PC-3 (cell line): ENCODE measurements around the gene GALK2. TPM values are rescaled to one million over a fixed set of nuclear protein-coding genes. Genes with fewer than 3 reads are reported as not detected.

ENCODE experiments used
- ATAC-seq: fragments of 200-7000 bp; cut with Tn5 transposase; 2 replicates; pipeline ENCODE4 v1.9.1; 2020; ENCODE audit warnings: mild to moderate bottlenecking, moderate library complexity
- BruUV-seq: library from RNA; stranded (reverse); fragments of 400-500 nt; replicated peaks from 2 replicates; lab custom pipeline; 2021; lab: Mats Ljungman, UMichigan
- CTCF ChIA-PET: fragments of 300-600 bp; sonication (Branson Sonifier 250); formaldehyde crosslinking; loops from one replicate; lab custom pipeline; 2022; ENCODE audit warnings: antibody characterized with exemption; lab: Charles Lee
- POLR2A ChIA-PET: fragments of 300-600 bp; sonication (Branson Sonifier 250); formaldehyde crosslinking; loops from one replicate; lab custom pipeline; 2022; ENCODE audit warnings: antibody characterized with exemption; ENCODE audit not compliant: unreplicated experiment; lab: Charles Lee
- DNase-seq: peaks from one replicate; pipeline ENCODE4 v3.0.0-alpha.2; 2015
- H2AFZ ChIP-seq: fragments of 300-600 bp; sonication (generic); 2 replicates; pipeline ENCODE4 v1.6.0; 2016; ENCODE audit warnings: antibody characterized with exemption, low read length
- H3F3A ChIP-seq: fragments of 300-600 bp; sonication (generic); one replicate; pipeline ENCODE4 v1.6.0; 2017; ENCODE audit warnings: antibody characterized with exemption, low read length, control low read depth, mild to moderate bottlenecking; ENCODE audit not compliant: unreplicated experiment
- H3K27ac ChIP-seq: fragments of 300-600 bp; sonication (generic); 2 replicates; pipeline ENCODE4 v1.5.1; 2016; ENCODE audit warnings: mild to moderate bottlenecking, low read length
- H3K27me3 ChIP-seq: fragments of 300-600 bp; sonication (generic); 2 replicates; pipeline ENCODE4 v1.6.1; 2016; ENCODE audit warnings: low read length, mixed read lengths
- H3K36me3 ChIP-seq: fragments of 300-600 bp; sonication (generic); 2 replicates; pipeline ENCODE4 v1.6.1; 2016; ENCODE audit warnings: low read depth, mixed run types, low read length, mixed read lengths
- H3K4me1 ChIP-seq: fragments of 300-600 bp; sonication (generic); 2 replicates; pipeline ENCODE4 v1.5.1; 2016; ENCODE audit warnings: low read length; ENCODE audit not compliant: insufficient read depth
- H3K4me2 ChIP-seq: fragments of 300-600 bp; sonication (generic); 2 replicates; pipeline ENCODE4 v1.6.0; 2016; ENCODE audit warnings: low read length
- H3K4me3 ChIP-seq: fragments of 300-600 bp; sonication (generic); 2 replicates; pipeline ENCODE4 v1.5.1; 2016; ENCODE audit warnings: mild to moderate bottlenecking, low read length, mixed read lengths
- H3K79me2 ChIP-seq: fragments of 300-600 bp; sonication (generic); 2 replicates; pipeline ENCODE4 v1.6.1; 2017; ENCODE audit warnings: low read length, mixed read lengths
- H3K9ac ChIP-seq: fragments of 300-600 bp; sonication (generic); 2 replicates; pipeline ENCODE4 v1.6.0; 2016; ENCODE audit warnings: mild to moderate bottlenecking, low read length
- H3K9me2 ChIP-seq: fragments of 300-600 bp; sonication (generic); replicated peaks from 2 replicates; pipeline ENCODE4 v1.6.1; 2016; ENCODE audit warnings: mixed run types, low read length, mixed read lengths
- H3K9me3 ChIP-seq: fragments of 300-600 bp; sonication (generic); 2 replicates; pipeline ENCODE4 v1.6.1; 2016; ENCODE audit warnings: low read length, mixed read lengths
- H4K20me1 ChIP-seq: fragments of 300-600 bp; sonication (generic); 2 replicates; pipeline ENCODE4 v1.6.1; 2016; ENCODE audit warnings: low read length, mixed read lengths
- CTCF ChIP-seq: fragments of 300-600 bp; sonication (generic); conservative IDR thresholded peaks from 2 replicates; pipeline ENCODE4 v1.5.1; 2017; ENCODE audit warnings: antibody characterized with exemption, low read depth, mild to moderate bottlenecking, low read length
- EZH2 ChIP-seq: fragments of 300-600 bp; sonication (generic); IDR thresholded peaks from one replicate; pipeline ENCODE4 v1.6.1; 2017; ENCODE audit warnings: antibody characterized with exemption, mild to moderate bottlenecking, low read length; ENCODE audit not compliant: unreplicated experiment
- EZH2phosphoT487 ChIP-seq: fragments of 300-600 bp; sonication (generic); IDR thresholded peaks from 2 replicates; pipeline ENCODE4 v1.6.1; 2018; ENCODE audit warnings: mild to moderate bottlenecking, antibody characterized with exemption, low read length, borderline replicate concordance
- intact Hi-C: fragments of 100-400 bp; cut with micrococcal nuclease; formaldehyde crosslinking; loops from 2 replicates; pipeline ENCODE4 v1.9.0; 2023
- total RNA-seq: library from RNA; depleted of rRNA; stranded (reverse); fragments of >200 nt; gene quantifications from 2 replicates; pipeline ENCODE4 v1.2.3, GENCODE V29; 2014

Gene GALK2
- total RNA-seq, 1 experiment from 2014 or later = 27.2 TPM

DNA sequence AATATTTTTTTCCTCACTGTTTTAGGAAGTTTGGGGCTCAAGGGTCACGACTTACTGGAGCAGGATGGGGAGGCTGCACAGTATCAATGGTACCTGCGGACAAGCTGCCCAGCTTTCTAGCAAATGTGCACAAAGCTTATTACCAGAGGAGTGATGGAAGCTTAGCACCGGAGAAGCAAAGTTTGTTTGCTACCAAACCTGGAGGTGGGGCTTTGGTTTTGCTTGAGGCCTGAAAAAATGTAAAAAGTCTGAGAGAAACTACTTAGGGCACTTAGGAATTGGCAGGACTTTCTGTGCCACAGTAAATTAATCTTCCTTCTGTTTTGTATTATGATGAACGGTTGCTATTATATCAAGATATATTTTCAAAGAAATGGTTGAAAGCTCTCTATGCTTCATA is 157.9 kb downstream of the GALK2 start:
- TF ChIP-seq EZH2phosphoT487 (no peak), EZH2 (no peak), CTCF (no peak)
- H3K9ac ChIP-seq = no peak overlapping the region
- intact Hi-C loops = no loop called here

DNA sequence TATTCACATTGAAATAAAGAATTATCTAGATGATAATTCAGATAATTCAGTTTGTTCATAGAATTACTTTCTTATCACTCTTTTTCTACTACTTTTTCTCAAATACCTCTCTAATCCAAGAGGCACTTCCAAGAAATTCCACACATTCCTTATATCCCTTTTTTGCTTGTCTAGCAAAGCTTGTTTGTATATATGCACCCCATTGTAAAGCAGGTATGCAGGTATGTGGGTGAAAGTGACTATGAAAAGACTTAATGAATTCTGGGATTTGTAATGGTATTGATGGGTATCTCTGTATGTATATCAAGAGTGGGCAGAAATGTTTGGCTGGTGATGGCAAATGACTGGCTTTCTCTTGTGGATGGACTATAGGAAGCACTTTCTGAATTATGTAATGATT is 158.9 kb downstream of the GALK2 start:
- Histone ChIP-seq H3K27ac (no peak overlapping the region), H3F3A (no peaks in the 10 kb centered on the region), H3K4me1 (no peaks in the 10 kb centered on the region), H3K9me3 (no peaks in the 10 kb centered on the region), H3K27me3 (no peaks in the 10 kb centered on the region), H3K79me2 (no peaks in the 10 kb centered on the region), H3K9me2 (no peaks in the 10 kb centered on the region), H2AFZ (no peak overlapping the region), H4K20me1 (no peaks in the 10 kb centered on the region), H3K4me2 (no peak overlapping the region), H3K4me3 (no peak overlapping the region), H3K36me3 (no peaks in the 10 kb centered on the region), H3K9ac (no peak overlapping the region)
- TF ChIP-seq EZH2 (no peak), CTCF (no peak), EZH2phosphoT487 (no peak)
- ChIA-PET CTCF (no interaction called here), POLR2A (no interaction called here)
- BruUV-seq = no TSS peak
- intact Hi-C loops = no loop called here
- ATAC-seq (no peak), DNase-seq (no peak)

More for the DNA sequence above, 157.9 kb downstream of the GALK2 start:
- Histone ChIP-seq H2AFZ (no peak overlapping the region), H3K4me2 (no peak overlapping the region), H3K27ac (no peak overlapping the region), H3F3A (no peaks in the 10 kb centered on the region), H3K36me3 (no peaks in the 10 kb centered on the region), H3K27me3 (no peaks in the 10 kb centered on the region), H3K79me2 (no peaks in the 10 kb centered on the region), H3K9me3 (no peaks in the 10 kb centered on the region), H3K4me1 (no peaks in the 10 kb centered on the region), H4K20me1 (no peaks in the 10 kb centered on the region), H3K4me3 (no peak overlapping the region), H3K9me2 (no peaks in the 10 kb centered on the region)
- ATAC-seq (no peak), DNase-seq (no peak)
- POLR2A ChIA-PET = no interaction called here
- CTCF ChIA-PET = no interaction called here
- BruUV-seq = no TSS peak

GRCh38 chr15:49330166-49330565 is 160.1 kb downstream of the GALK2 start:
- Histone ChIP-seq H2AFZ (no peak overlapping the region), H3K79me2 (no peaks in the 10 kb centered on the region), H3K9ac (no peak overlapping the region), H3K27me3 (no peaks in the 10 kb centered on the region), H3K4me3 (no peak overlapping the region), H3K4me1 (no peaks in the 10 kb centered on the region), H3K36me3 (no peaks in the 10 kb centered on the region), H3K9me3 (no peaks in the 10 kb centered on the region), H4K20me1 (no peaks in the 10 kb centered on the region), H3F3A (no peaks in the 10 kb centered on the region), H3K27ac (no peak overlapping the region), H3K4me2 (no peak overlapping the region), H3K9me2 (no peaks in the 10 kb centered on the region)
- DNase-seq = no peak
- TF ChIP-seq EZH2 = no peak
- intact Hi-C loops = no loop called here
- ChIA-PET POLR2A (no interaction called here), CTCF (no interaction called here)
- no TSS peak for BruUV-seq
- no peak for ATAC-seq
